ENCODE measurements around the gene TDRD9. TPM values are rescaled to one million over a fixed set of nuclear protein-coding genes. Genes with fewer than 3 reads are reported as not detected.

The TDRD9 gene
- total RNA-seq, 2 donors from 2014 or later: 12.0 TPM; not detected in 1

GRCh38 chr14:103881268-103882201 lies 46.7 kb upstream of the TDRD9 start:
- TF ChIP-seq, protein P1, sequence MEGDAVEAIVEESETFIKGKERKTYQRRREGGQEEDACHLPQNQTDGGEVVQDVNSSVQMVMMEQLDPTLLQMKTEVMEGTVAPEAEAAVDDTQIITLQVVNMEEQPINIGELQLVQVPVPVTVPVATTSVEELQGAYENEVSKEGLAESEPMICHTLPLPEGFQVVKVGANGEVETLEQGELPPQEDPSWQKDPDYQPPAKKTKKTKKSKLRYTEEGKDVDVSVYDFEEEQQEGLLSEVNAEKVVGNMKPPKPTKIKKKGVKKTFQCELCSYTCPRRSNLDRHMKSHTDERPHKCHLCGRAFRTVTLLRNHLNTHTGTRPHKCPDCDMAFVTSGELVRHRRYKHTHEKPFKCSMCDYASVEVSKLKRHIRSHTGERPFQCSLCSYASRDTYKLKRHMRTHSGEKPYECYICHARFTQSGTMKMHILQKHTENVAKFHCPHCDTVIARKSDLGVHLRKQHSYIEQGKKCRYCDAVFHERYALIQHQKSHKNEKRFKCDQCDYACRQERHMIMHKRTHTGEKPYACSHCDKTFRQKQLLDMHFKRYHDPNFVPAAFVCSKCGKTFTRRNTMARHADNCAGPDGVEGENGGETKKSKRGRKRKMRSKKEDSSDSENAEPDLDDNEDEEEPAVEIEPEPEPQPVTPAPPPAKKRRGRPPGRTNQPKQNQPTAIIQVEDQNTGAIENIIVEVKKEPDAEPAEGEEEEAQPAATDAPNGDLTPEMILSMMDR (IDR thresholded peaks at IDR 0.05): no peak

DNA sequence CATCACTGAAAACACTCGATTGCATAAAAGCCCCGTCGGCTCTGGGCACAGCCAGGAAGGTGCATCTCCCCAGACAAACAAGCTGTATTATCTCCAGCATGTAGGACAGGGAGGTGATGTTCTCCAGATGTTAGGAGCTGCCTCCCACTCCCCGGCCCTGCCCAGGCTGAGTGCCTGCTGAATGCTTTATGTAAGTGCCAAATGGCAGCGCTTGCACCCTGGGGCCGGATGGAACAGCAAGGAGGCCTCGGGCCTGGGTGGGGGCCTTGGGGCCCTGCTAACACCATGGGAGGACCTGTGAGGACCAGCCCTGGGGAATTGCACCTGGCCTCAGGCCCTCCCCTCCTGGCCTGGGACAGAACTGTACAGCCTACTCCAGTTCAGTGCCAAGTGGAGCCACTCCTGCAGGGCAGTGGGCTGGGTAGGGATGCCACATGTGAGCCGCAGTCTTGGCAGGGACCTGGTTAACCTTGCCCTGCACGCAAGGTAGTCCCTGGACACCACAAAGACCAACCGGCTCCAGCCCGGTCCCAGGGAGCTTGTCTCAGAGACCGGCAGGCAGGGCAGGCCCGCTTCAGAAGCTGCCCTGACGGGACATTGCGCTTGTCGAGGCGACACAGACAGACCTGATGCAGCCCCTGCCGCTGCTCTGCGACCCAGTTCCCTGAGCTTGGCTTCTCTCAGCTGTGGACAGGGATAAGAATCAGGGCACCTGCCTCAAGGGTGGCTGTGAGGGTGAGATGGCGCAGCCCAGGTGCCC lies 45.6 kb upstream of the TDRD9 start:
- H3K27me3 ChIP-seq (replicated peaks; ENCODE audit: insufficient read depth): no peaks in the 10 kb centered on the region
- no peak for DNase-seq (ENCODE audit: low spot score)
- no peaks in the 10 kb centered on the region for H3K36me3 ChIP-seq
- no peak for ATAC-seq (ENCODE audit: insufficient number of reproducible peaks, low FRiP score, low read depth)
- TF ChIP-seq, protein P1 (IDR thresholded peaks at IDR 0.05): no peak
- no peak overlapping the region for H3K27ac ChIP-seq
- H3K4me3 ChIP-seq: no peak overlapping the region
- peaks cover 16 to 26% of the 10 kb centered on the region in 2 donors for H3K4me1 ChIP-seq (ENCODE audit: control insufficient read depth in 1 of 2, low read depth in 2 of 2)
- no peaks in the 10 kb centered on the region for H3K9me3 ChIP-seq

More at GRCh38 chr14:103881268-103882201, 46.7 kb upstream of the TDRD9 start:
- no peaks in the 10 kb centered on the region for H3K36me3 ChIP-seq
- H3K4me1 ChIP-seq (ENCODE audit: control insufficient read depth in 1 of 2, low read depth in 2 of 2): peaks cover 16 to 26% of the 10 kb centered on the region in 2 donors
- H3K27ac ChIP-seq: no peak overlapping the region
- DNase-seq (ENCODE audit: low spot score) (no peak), ATAC-seq (ENCODE audit: insufficient number of reproducible peaks, low FRiP score, low read depth) (no peak)
- H3K27me3 ChIP-seq (replicated peaks; ENCODE audit: insufficient read depth): no peaks in the 10 kb centered on the region
- no peak overlapping the region for H3K4me3 ChIP-seq
- H3K9me3 ChIP-seq: no peaks in the 10 kb centered on the region

DNA sequence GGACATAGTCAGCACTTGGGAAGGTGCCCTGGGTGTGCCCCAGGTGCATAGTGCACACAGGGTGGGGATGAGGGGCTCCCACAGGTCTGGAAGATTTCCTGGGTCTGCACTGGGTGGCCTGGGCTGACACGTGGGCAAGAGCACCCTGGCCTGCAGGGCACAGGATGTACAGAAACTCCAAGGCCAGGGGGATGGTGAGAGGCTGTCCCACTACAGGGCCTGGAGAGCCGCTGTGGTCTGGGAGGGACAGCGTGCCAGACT lies 45.1 kb upstream of the TDRD9 start:
- Histone ChIP-seq H3K9me3 (no peaks in the 10 kb centered on the region), H3K27me3 (replicated peaks; ENCODE audit: insufficient read depth) (no peaks in the 10 kb centered on the region), H3K4me1 (ENCODE audit: control insufficient read depth in 1 of 2, low read depth in 2 of 2) (peaks cover 16 to 26% of the 10 kb centered on the region in 2 donors), H3K4me3 (no peak overlapping the region), H3K27ac (no peak overlapping the region), H3K36me3 (no peaks in the 10 kb centered on the region)
- ATAC-seq (ENCODE audit: insufficient number of reproducible peaks, low FRiP score, low read depth): no peak
- no peak for DNase-seq (ENCODE audit: low spot score)
- TF ChIP-seq, protein P1 (IDR thresholded peaks at IDR 0.05): no peak

DNA sequence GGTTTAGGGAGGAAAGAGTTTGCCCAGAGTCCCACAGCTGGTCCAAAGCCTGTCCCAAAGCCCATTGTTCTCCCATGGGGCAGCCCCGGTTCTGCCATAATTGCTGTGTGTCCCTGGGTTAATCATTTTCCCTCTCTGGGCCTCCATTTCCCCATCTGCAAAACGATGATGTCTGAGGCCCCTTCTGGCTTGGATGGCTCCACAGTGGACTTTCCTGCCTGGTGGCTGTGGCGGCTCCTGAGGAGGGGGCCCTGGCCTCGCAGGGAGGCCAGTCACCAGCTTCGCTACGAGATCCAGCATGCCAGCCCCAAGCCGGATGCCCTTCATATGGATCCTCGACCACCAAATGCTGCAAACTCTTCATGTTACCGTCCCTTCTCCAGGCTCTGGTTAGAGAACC lies 43.4 kb upstream of the TDRD9 start:
- no peak for DNase-seq (ENCODE audit: low spot score)
- no peak overlapping the region for H3K4me3 ChIP-seq
- H3K9me3 ChIP-seq: no peaks in the 10 kb centered on the region
- H3K27ac ChIP-seq: no peak overlapping the region
- no peaks in the 10 kb centered on the region for H3K36me3 ChIP-seq
- peaks cover 12 to 20% of the 10 kb centered on the region in 2 donors for H3K4me1 ChIP-seq (ENCODE audit: control insufficient read depth in 1 of 2, low read depth in 2 of 2)
- TF ChIP-seq, protein P1 (IDR thresholded peaks at IDR 0.05): no peak
- no peak for ATAC-seq (ENCODE audit: insufficient number of reproducible peaks, low FRiP score, low read depth)
- H3K27me3 ChIP-seq (replicated peaks; ENCODE audit: insufficient read depth): no peaks in the 10 kb centered on the region

GRCh38 chr14:103885509-103885932 lies 42.7 kb upstream of the TDRD9 start:
- TF ChIP-seq, protein P1 (IDR thresholded peaks at IDR 0.05): no peak
- H3K27me3 ChIP-seq (replicated peaks; ENCODE audit: insufficient read depth): no peaks in the 10 kb centered on the region
- no peaks in the 10 kb centered on the region for H3K36me3 ChIP-seq
- H3K9me3 ChIP-seq: no peaks in the 10 kb centered on the region
- H3K27ac ChIP-seq: no peak overlapping the region
- ATAC-seq (ENCODE audit: insufficient number of reproducible peaks, low FRiP score, low read depth): no peak
- H3K4me3 ChIP-seq: no peak overlapping the region
- H3K4me1 ChIP-seq (ENCODE audit: control insufficient read depth in 1 of 2, low read depth in 2 of 2): peaks cover 7 to 14% of the 10 kb centered on the region in 2 donors
- no peak for DNase-seq (ENCODE audit: low spot score)
